ENCODE data around the gene RPRD2.

- TF ChIP-seq GATA2 (IDR thresholded peaks at IDR 0.05; ENCODE audit: low read depth, low read length) = no peak
- no peak for TF ChIP-seq GATA3 (IDR thresholded peaks at IDR 0.05; ENCODE audit: low read depth, low read length)
These were observed 42.5 kb downstream of the RPRD2 start for GRCh38 chr1:150406483-150406882.
